Ishikawa (cell line): ENCODE data around the gene LY6G5B.

Experiments used
- EP300 ChIP-seq: IDR thresholded peaks from 2 replicates; pipeline ENCODE4 v1.6.1; 2012; ENCODE audit warnings: borderline replicate concordance
- TAF1 ChIP-seq: IDR thresholded peaks from 2 replicates; pipeline ENCODE4 v1.6.1; 2012; ENCODE audit warnings: low read depth, mild to moderate bottlenecking
- TEAD4 ChIP-seq: IDR thresholded peaks from 2 replicates; pipeline ENCODE4 v1.6.1; 2012
- TF ChIP-seq, protein P1 (sequence below): IDR thresholded peaks from 2 replicates; pipeline ENCODE4 v1.6.1; 2012

GRCh38 chr6:31706599-31706998 lies 36.8 kb downstream of the LY6G5B start, which contains the start of gene LY6G6F:
- TF ChIP-seq EP300: no peak
- TF ChIP-seq, protein P1, sequence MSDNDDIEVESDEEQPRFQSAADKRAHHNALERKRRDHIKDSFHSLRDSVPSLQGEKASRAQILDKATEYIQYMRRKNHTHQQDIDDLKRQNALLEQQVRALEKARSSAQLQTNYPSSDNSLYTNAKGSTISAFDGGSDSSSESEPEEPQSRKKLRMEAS: no peak
- TF ChIP-seq TAF1: no peak
- no peak for TF ChIP-seq TEAD4
